ENCODE results near the gene SREBF1. TPM values are rescaled to one million over a fixed set of nuclear protein-coding genes. Genes with fewer than 3 reads are reported as not detected.
A peak's percentile ranks its signal among the peaks of the same experiment; 100 is the strongest.

The SREBF1 gene
- total and polyA plus RNA-seq, 8 donors: 13.1 to 207 (median 80.3) TPM

DNA sequence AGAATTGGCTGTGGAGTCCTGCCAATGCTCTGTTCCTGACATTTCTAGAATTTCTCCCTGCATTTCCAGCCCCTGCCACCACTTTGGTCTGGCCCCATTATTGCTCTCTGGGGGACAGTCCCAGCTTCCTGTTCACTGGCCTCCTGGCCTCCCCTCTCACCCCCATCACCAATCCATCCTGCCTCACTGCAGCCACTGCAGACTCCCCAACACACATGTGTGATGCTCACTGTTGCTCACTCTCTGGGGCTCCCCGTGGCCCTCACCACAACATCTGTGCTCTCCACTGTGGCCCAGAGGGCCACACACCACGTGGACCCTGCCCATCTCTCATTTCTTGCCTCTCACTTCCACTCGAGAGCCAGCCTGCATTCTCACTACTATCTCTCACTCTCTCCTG is 64.6 kb downstream of the SREBF1 start:
- no peak for DNase-seq
- peak overlapping the region in 2 of 5 donors; percentile 1 to 7 for H3K27ac ChIP-seq
- intact Hi-C loops (cut with DNase I; ENCODE audit: low total_unique reads): no loop called here

DNA sequence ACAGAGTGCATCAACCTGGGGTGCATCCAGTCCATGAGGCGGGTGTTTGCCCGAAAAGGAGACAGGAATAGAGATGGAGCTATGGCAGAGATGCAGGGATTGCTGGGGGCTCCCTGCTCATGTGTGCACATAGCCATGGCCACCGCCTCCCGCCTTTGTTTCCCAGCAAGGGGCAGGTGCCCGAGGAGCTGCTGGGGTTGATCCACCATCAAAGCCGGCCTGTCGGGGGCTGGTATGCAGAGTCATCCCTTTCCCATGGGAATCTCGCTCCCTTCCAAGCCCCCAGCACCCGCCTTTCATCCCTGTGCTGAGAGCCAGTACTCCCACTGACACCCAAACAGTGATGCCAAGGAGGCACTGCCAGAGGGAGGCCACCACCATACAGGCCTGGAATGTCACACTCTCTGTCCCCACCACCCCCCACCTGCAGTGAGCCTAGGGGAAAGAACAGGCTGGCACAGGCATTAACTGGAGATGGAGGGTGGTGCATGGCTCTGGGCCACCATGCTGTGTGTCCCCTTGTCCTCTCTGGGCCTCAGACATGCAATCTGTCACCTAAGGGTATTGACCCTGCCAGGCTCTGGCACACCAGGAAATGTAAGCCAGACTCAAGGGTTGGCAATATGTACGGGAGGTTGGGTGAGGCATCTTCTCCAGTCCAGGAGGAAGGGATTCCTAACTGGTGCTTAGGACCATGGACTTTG is 65.1 kb downstream of the SREBF1 start:
- no peak for DNase-seq
- intact Hi-C loops (cut with DNase I; ENCODE audit: low total_unique reads): no loop called here
- no peaks in the 10 kb centered on the region for H3K9me3 ChIP-seq
- peaks cover 24 to 74% (median 56%) of the 10 kb centered on the region in 4 donors for H3K4me1 ChIP-seq
- TF ChIP-seq POLR2A (IDR thresholded peaks at IDR 0.05) (no peak), EP300 (IDR thresholded peaks at IDR 0.05) (no peak), POLR2AphosphoS5 (IDR thresholded peaks at IDR 0.05) (no peak)
- TF ChIP-seq, protein P1, sequence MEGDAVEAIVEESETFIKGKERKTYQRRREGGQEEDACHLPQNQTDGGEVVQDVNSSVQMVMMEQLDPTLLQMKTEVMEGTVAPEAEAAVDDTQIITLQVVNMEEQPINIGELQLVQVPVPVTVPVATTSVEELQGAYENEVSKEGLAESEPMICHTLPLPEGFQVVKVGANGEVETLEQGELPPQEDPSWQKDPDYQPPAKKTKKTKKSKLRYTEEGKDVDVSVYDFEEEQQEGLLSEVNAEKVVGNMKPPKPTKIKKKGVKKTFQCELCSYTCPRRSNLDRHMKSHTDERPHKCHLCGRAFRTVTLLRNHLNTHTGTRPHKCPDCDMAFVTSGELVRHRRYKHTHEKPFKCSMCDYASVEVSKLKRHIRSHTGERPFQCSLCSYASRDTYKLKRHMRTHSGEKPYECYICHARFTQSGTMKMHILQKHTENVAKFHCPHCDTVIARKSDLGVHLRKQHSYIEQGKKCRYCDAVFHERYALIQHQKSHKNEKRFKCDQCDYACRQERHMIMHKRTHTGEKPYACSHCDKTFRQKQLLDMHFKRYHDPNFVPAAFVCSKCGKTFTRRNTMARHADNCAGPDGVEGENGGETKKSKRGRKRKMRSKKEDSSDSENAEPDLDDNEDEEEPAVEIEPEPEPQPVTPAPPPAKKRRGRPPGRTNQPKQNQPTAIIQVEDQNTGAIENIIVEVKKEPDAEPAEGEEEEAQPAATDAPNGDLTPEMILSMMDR (IDR thresholded peaks at IDR 0.05): no peak
- no peaks in the 10 kb centered on the region for H3K27me3 ChIP-seq
- no peak overlapping the region for H3K27ac ChIP-seq
- H3K36me3 ChIP-seq: no peaks in the 10 kb centered on the region
- no peak overlapping the region for H3K4me3 ChIP-seq
- 82 to 92% (median 89%) methylated on average over 7 to 10 of the region's 10 CpGs for WGBS, 5 donors

More for the DNA sequence above, 64.6 kb downstream of the SREBF1 start:
- no peaks in the 10 kb centered on the region for H3K36me3 ChIP-seq
- no peaks in the 10 kb centered on the region for H3K9me3 ChIP-seq
- H3K27me3 ChIP-seq: no peaks in the 10 kb centered on the region
- H3K4me3 ChIP-seq: no peak overlapping the region
- no peak for TF ChIP-seq POLR2AphosphoS5 (IDR thresholded peaks at IDR 0.05)
- WGBS, 5 donors: 58 to 72% (median 63%) methylated on average over 3 of the region's 3 CpGs
- peaks cover 23 to 73% (median 52%) of the 10 kb centered on the region in 4 donors for H3K4me1 ChIP-seq

DNA sequence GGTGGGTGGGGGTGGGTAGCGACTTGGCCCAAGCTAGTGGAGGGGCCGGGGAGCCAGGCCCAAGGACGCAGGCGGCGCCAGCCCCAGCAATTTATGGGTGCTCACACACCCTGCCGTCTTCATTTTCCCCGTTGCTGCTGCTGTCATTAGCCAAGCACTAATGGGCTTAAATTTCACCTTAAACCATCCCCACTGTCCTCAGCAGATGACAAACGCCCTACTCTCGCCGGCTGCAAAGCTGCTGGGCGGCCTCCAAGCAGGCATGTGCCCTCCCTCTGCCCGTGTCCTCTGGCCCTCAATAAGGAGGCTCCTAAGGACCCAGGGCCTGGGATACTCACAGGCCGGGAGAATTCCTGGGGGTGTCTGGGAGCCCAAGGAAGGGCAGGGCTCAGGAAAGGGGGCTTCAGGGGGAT is 66.1 kb downstream of the SREBF1 start:
- Histone ChIP-seq H3K27ac (peak overlapping the region in 4 of 5 donors; percentile 7 to 60 (median 52)), H3K4me3 (no peak overlapping the region), H3K27me3 (no peaks in the 10 kb centered on the region), H3K4me1 (peaks cover 34 to 84% (median 65%) of the 10 kb centered on the region in 4 donors), H3K36me3 (peaks cover 0 to under 1% (median 0%) of the 10 kb centered on the region in 4 donors), H3K9me3 (no peaks in the 10 kb centered on the region)
- WGBS, 5 donors: 65 to 83% (median 77%) methylated on average over 12 to 13 of the region's 13 CpGs; no CpG with 5 or more reads in 1 of the 5 donors
- TF ChIP-seq POLR2A (IDR thresholded peaks at IDR 0.05): no peak
- no peak for TF ChIP-seq POLR2AphosphoS5 (IDR thresholded peaks at IDR 0.05)
- TF ChIP-seq, protein P1 (IDR thresholded peaks at IDR 0.05): no peak
- TF ChIP-seq EP300 (IDR thresholded peaks at IDR 0.05): no peak
- intact Hi-C loops (cut with DNase I; ENCODE audit: low total_unique reads): no loop called here
- DNase-seq: no peak

DNA sequence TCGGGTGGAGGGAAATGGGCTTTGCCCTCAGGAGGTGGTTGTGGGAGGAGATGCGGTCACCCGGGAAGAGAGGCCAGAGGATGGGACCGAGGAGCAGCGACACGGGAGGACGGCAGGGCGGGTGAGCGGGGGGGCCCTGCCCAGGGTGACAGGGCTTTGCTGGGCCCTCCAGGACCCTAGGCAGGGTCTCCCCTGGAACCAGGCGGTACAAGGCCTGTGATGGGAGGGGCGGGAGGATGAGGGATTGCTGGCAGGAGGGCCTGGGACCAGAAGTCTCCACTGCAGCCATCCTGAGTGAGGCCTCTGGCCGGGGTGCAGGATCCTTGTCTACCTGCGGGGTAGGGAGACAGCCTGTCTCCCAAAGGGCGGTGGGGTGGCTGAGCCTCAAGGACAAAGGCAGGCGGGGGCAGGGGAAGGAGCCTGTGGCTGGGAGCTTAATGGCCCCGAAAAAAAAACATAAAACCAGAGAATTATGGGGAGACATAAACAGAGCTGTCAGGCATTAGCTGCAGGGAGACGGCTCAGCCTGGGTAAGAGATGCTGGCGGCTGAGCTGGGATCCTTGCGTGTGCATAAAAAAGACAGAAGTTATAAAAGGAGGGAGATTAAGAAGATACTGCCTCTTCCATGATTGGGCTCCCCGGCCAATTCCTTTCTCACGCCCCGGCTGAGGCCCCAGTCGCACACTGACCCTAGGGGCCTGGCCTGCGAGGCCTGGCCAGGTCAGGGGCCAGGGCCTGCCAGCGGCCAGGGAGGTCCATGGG is 66.7 kb downstream of the SREBF1 start:
- H3K9me3 ChIP-seq: no peaks in the 10 kb centered on the region
- TF ChIP-seq POLR2AphosphoS5 (IDR thresholded peaks at IDR 0.05) (no peak), EP300 (IDR thresholded peaks at IDR 0.05) (no peak), POLR2A (IDR thresholded peaks at IDR 0.05) (no peak)
- TF ChIP-seq, protein P1 (IDR thresholded peaks at IDR 0.05): no peak
- H3K27ac ChIP-seq: peak overlapping the region in 4 of 5 donors; percentile 7 to 60 (median 52)
- H3K27me3 ChIP-seq: no peaks in the 10 kb centered on the region
- H3K4me1 ChIP-seq: peaks cover 36 to 89% (median 66%) of the 10 kb centered on the region in 4 donors
- peaks cover 0 to 7% (median 2%) of the 10 kb centered on the region in 4 donors for H3K36me3 ChIP-seq
- WGBS, 5 donors: 69 to 82% (median 78%) methylated on average over 24 to 25 of the region's 25 CpGs
- DNase-seq: no peak
- H3K4me3 ChIP-seq: no peak overlapping the region
- intact Hi-C loops (cut with DNase I; ENCODE audit: low total_unique reads): no loop called here

Data from stomach (tissue), 9 donors.